ENCODE measurements around the gene TJAP1.

The TJAP1 gene

GRCh38 chr6:43489277-43490072 lies 12.1 kb downstream of the TJAP1 start:
- no peak overlapping the region for H3K9ac ChIP-seq (ENCODE audit: low read length)

GRCh38 chr6:43490523-43490939 lies 13.2 kb downstream of the TJAP1 start:
- Histone ChIP-seq H3K27ac (ENCODE audit: low read depth, low read length, poor library complexity, severe bottlenecking) (no peak overlapping the region), H4K20me1 (ENCODE audit: insufficient read depth, low read length) (no peaks in the 10 kb centered on the region), H3K9ac (ENCODE audit: low read length) (no peak overlapping the region), H3K4me2 (ENCODE audit: low read length) (no peak overlapping the region), H3K27me3 (ENCODE audit: insufficient read depth, low read length) (no peaks in the 10 kb centered on the region), H3K4me1 (ENCODE audit: insufficient read depth, low read length, severe bottlenecking) (peaks cover 6% of the 10 kb centered on the region), H3K79me2 (ENCODE audit: insufficient read depth, low read length) (no peaks in the 10 kb centered on the region), H2AFZ (ENCODE audit: low read length) (no peak overlapping the region), H3K36me3 (ENCODE audit: insufficient read depth, low read length) (no peaks in the 10 kb centered on the region), H3F3A (ENCODE audit: insufficient read depth, low read length) (no peaks in the 10 kb centered on the region), H3K9me3 (ENCODE audit: low read length) (no peaks in the 10 kb centered on the region), H3K9me2 (ENCODE audit: low read depth, low read length) (no peaks in the 10 kb centered on the region), H3K4me3 (ENCODE audit: low read depth, low read length, poor library complexity, severe bottlenecking) (no peak overlapping the region)
- no peak for TF ChIP-seq EZH2 (IDR thresholded peaks at IDR 0.05; ENCODE audit: borderline replicate concordance, low read length)
- TF ChIP-seq CTCF (IDR thresholded peaks at IDR 0.05; ENCODE audit: low read length): no peak

More at GRCh38 chr6:43489277-43490072, 12.1 kb downstream of the TJAP1 start:
- Histone ChIP-seq H2AFZ (ENCODE audit: low read length) (no peak overlapping the region), H3K27ac (ENCODE audit: low read depth, low read length, poor library complexity, severe bottlenecking) (no peak overlapping the region), H3F3A (ENCODE audit: insufficient read depth, low read length) (no peaks in the 10 kb centered on the region), H3K79me2 (ENCODE audit: insufficient read depth, low read length) (no peaks in the 10 kb centered on the region), H3K27me3 (ENCODE audit: insufficient read depth, low read length) (no peaks in the 10 kb centered on the region), H3K4me3 (ENCODE audit: low read depth, low read length, poor library complexity, severe bottlenecking) (no peak overlapping the region), H3K36me3 (ENCODE audit: insufficient read depth, low read length) (no peaks in the 10 kb centered on the region), H3K9me3 (ENCODE audit: low read length) (no peaks in the 10 kb centered on the region), H4K20me1 (ENCODE audit: insufficient read depth, low read length) (no peaks in the 10 kb centered on the region), H3K4me2 (ENCODE audit: low read length) (no peak overlapping the region), H3K4me1 (ENCODE audit: insufficient read depth, low read length, severe bottlenecking) (peaks cover 6% of the 10 kb centered on the region), H3K9me2 (ENCODE audit: low read depth, low read length) (no peaks in the 10 kb centered on the region)
- TF ChIP-seq EZH2 (IDR thresholded peaks at IDR 0.05; ENCODE audit: borderline replicate concordance, low read length) (no peak), CTCF (IDR thresholded peaks at IDR 0.05; ENCODE audit: low read length) (no peak)

GRCh38 chr6:43491750-43492661 lies 14.6 kb downstream of the TJAP1 start:
- Histone ChIP-seq H4K20me1 (ENCODE audit: insufficient read depth, low read length) (no peaks in the 10 kb centered on the region), H3K4me2 (ENCODE audit: low read length) (no peak overlapping the region), H3K4me3 (ENCODE audit: low read depth, low read length, poor library complexity, severe bottlenecking) (no peak overlapping the region)

More at GRCh38 chr6:43491750-43492661, 14.6 kb downstream of the TJAP1 start:
- no peaks in the 10 kb centered on the region for H3K36me3 ChIP-seq (ENCODE audit: insufficient read depth, low read length)
- H3K9ac ChIP-seq (ENCODE audit: low read length): no peak overlapping the region
- no peaks in the 10 kb centered on the region for H3K9me3 ChIP-seq (ENCODE audit: low read length)
- no peak overlapping the region for H3K27ac ChIP-seq (ENCODE audit: low read depth, low read length, poor library complexity, severe bottlenecking)
- no peak overlapping the region for H2AFZ ChIP-seq (ENCODE audit: low read length)
- H3K79me2 ChIP-seq (ENCODE audit: insufficient read depth, low read length): no peaks in the 10 kb centered on the region
- peaks cover 6% of the 10 kb centered on the region for H3K4me1 ChIP-seq (ENCODE audit: insufficient read depth, low read length, severe bottlenecking)
- TF ChIP-seq CTCF (IDR thresholded peaks at IDR 0.05; ENCODE audit: low read length) (no peak), EZH2 (IDR thresholded peaks at IDR 0.05; ENCODE audit: borderline replicate concordance, low read length) (no peak)
- no peaks in the 10 kb centered on the region for H3K27me3 ChIP-seq (ENCODE audit: insufficient read depth, low read length)
- H3K9me2 ChIP-seq (ENCODE audit: low read depth, low read length): no peaks in the 10 kb centered on the region
- no peaks in the 10 kb centered on the region for H3F3A ChIP-seq (ENCODE audit: insufficient read depth, low read length)

Data from OCI-LY1 (cell line).